Osteocyte (in vitro differentiated cells): Measurements from ENCODE around the gene PPP1R8. TPM values are rescaled to one million over a fixed set of nuclear protein-coding genes. Genes with fewer than 3 reads are reported as not detected.

Experiments
- DNase-seq: peaks from one replicate; pipeline ENCODE4 v3.0.0; 2021; ENCODE audit warnings: mixed read lengths; ENCODE audit not compliant: unreplicated experiment; ENCODE audit errors: extremely low spot score
- H3K27ac Mint-ChIP-seq: one replicate; pipeline ENCODE4 v1.8.0; 2021; ENCODE audit warnings: mild to moderate bottlenecking, mixed read lengths; ENCODE audit not compliant: unreplicated experiment
- H3K27me3 Mint-ChIP-seq: one replicate; pipeline ENCODE4 v1.8.0; 2021; ENCODE audit warnings: mixed read lengths; ENCODE audit not compliant: unreplicated experiment
- H3K36me3 Mint-ChIP-seq: one replicate; pipeline ENCODE4 v1.8.0; 2021; ENCODE audit warnings: mixed read lengths; ENCODE audit not compliant: unreplicated experiment
- H3K4me1 Mint-ChIP-seq: one replicate; pipeline ENCODE4 v1.8.0; 2021; ENCODE audit warnings: mixed read lengths; ENCODE audit not compliant: unreplicated experiment
- H3K4me3 Mint-ChIP-seq: one replicate; pipeline ENCODE4 v1.8.0; 2021; ENCODE audit warnings: mild to moderate bottlenecking, moderate library complexity, mixed read lengths; ENCODE audit not compliant: unreplicated experiment
- H3K9me3 Mint-ChIP-seq: one replicate; pipeline ENCODE4 v1.8.0; 2021; ENCODE audit warnings: mixed read lengths; ENCODE audit not compliant: unreplicated experiment
- long read RNA-seq: library from polyadenylated mRNA; unstranded; transcript quantifications from one replicate; pipeline ENCODE4 v2.0.0, GENCODE V29; 2021
- total RNA-seq: library from RNA; stranded (reverse); gene quantifications from 2 replicates; pipeline ENCODE4 v1.2.1, GENCODE V29; 2021
- TF ChIP-seq, protein P1 (sequence below): fragments of 200-600 bp; sonication (generic); IDR thresholded peaks from 2 replicates; pipeline ENCODE4 v1.5.0; 2021; ENCODE audit warnings: antibody characterized with exemption, mild to moderate bottlenecking, moderate library complexity

Gene PPP1R8
- total RNA-seq = 49.5 and 49.6 TPM in 2 replicates
- long read RNA-seq, transcript PPP1R8-202 (7 exons, 2,344 nt) = major isoform, 22 of 26 reads
- long read RNA-seq, partial matches to known transcripts = 2 of 26 reads
- long read RNA-seq, other reads (novel, unspliced or antisense) = 2 of 26 reads

DNA sequence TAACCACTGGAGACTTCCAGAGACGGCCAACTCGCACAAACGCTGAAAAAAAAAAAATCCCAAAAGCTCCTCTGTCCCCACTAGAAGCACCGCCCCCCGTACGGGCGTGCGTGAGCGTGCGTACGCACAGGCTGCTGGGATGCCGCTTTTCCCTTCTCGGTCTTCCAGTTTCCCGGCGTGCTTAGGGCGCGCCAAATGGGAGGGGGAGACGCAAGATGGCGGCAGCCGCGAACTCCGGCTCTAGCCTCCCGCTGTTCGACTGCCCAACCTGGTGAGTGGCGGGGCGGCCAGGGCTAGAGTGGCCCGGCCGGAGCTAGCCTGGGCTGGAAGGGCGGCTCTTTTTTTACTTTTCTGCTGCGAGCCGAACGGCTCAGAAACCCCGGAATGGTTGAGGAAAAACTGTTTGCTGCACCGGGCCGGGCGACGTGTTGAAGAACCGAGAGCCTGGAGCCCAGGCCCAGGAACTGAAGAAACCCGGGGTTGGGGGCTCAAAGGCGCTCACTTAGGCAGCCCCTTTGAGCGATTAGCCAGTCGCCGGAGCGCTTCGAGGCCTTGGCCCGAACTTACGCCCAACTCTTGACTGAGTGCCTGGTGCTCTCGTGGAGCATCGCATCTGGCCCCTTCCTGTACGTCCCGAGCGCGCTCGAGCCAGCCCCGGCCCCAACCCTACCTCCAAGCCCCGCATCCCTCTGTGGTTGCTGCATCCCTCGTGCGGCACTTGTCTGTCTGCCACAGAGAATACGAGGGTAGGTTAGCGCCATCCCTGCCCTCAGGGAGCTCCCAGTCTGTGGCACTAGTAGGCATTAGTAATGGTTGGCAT is at the start of gene PPP1R8:
Gene PPP1R8 (plus strand): TSS at position 162 of the 820 bp plus-strand sequence. CDS start 54 bp downstream, at position 216.
- TF ChIP-seq, protein P1, sequence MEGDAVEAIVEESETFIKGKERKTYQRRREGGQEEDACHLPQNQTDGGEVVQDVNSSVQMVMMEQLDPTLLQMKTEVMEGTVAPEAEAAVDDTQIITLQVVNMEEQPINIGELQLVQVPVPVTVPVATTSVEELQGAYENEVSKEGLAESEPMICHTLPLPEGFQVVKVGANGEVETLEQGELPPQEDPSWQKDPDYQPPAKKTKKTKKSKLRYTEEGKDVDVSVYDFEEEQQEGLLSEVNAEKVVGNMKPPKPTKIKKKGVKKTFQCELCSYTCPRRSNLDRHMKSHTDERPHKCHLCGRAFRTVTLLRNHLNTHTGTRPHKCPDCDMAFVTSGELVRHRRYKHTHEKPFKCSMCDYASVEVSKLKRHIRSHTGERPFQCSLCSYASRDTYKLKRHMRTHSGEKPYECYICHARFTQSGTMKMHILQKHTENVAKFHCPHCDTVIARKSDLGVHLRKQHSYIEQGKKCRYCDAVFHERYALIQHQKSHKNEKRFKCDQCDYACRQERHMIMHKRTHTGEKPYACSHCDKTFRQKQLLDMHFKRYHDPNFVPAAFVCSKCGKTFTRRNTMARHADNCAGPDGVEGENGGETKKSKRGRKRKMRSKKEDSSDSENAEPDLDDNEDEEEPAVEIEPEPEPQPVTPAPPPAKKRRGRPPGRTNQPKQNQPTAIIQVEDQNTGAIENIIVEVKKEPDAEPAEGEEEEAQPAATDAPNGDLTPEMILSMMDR = no peak
- DNase-seq = peak; percentile 97
- peaks cover 2% of the 10 kb centered on the region for H3K36me3 Mint-ChIP-seq
- H3K4me1 Mint-ChIP-seq = peaks cover 24% of the 10 kb centered on the region
- no peaks in the 10 kb centered on the region for H3K9me3 Mint-ChIP-seq
- peak within 1 kb of the TSS; percentile 93 for H3K4me3 Mint-ChIP-seq
- H3K27me3 Mint-ChIP-seq = no peaks in the 10 kb centered on the region
- peak within 1 kb of the TSS; percentile 98 for H3K27ac Mint-ChIP-seq

DNA sequence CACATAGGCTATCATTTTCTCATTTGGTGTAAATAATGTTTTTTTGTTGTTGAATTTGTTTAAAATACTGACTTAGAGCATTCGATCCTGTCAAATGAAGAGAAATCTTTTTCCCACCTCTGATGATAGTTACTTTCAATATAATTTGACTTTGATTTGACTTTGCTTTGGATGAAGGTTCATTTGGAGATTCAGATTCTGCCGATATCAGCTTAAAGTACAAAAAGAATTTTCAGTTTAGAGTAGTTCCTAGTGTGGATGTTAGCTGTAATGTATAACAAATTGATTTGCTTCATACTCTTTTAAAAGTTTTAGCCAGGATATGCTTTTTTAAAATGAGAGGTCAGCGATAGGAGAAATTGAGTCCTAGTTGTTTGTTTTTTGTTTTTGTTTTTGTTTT is 47.6 kb upstream of the PPP1R8 start:
- Mint-ChIP-seq H3K4me1 (peaks cover 7% of the 10 kb centered on the region), H3K9me3 (no peaks in the 10 kb centered on the region), H3K27ac (peak overlapping the region; percentile 50), H3K36me3 (peaks cover 4% of the 10 kb centered on the region), H3K4me3 (no peak overlapping the region), H3K27me3 (no peaks in the 10 kb centered on the region)
- DNase-seq = no peak
- TF ChIP-seq, protein P1 = no peak

DNA sequence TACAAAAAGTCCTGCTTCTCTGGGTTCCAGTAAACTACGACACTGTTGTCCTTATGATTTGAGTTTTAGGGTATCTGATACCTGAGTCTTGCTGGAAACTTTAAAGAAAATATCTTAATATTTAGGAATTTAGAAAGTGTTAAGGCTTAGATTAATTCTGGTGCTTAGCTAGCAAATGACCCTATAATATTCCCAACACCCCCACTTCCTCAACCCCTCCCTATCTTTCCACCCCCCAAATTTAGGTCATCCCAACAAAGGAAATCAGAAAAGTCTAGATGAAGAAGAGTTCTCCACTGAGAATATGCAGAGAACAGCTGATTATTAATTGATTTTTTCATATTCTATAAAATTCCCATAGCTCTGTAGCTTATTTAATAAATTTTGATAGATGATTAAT is 45.9 kb upstream of the PPP1R8 start:
- Mint-ChIP-seq H3K9me3 (no peaks in the 10 kb centered on the region), H3K36me3 (peaks cover 8% of the 10 kb centered on the region), H3K4me1 (peaks cover 11% of the 10 kb centered on the region), H3K4me3 (no peak overlapping the region), H3K27ac (no peak overlapping the region), H3K27me3 (no peaks in the 10 kb centered on the region)
- DNase-seq = no peak
- TF ChIP-seq, protein P1 = no peak

DNA sequence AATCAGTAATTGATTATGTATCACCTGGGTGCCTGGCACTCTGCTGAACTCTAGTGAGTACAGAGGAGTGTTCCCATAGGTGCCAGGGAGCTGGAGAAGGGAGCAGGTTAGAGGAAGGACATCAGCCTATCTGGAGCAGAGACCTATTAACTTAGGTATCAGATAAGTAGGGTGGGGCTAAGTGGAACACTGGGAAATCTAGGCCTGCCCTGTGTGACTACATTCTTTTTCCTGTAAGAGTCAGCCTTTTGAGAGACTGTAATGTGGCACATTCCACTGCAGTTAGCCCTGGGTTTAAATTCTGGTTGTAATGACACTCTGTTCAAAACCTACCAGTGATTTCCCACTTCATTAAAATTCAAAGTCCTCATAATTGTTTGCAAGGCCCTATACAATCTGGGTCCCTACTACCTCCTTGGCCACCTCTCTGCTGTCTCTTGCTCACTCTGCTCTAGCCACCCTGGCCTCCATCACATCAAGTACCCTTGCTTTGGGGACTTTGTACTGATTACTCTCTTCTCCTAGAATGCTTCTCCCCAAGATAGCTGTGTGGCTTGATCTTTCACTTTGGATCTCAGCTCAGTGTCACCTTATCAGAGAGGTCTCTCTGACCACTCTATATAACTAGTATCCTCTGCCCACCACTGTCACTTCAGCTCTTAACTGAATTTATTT is 44.7 kb upstream of the PPP1R8 start:
- TF ChIP-seq, protein P1 = no peak
- Mint-ChIP-seq H3K9me3 (no peaks in the 10 kb centered on the region), H3K4me1 (peaks cover 11% of the 10 kb centered on the region), H3K27me3 (no peaks in the 10 kb centered on the region), H3K27ac (no peak overlapping the region), H3K4me3 (no peak overlapping the region), H3K36me3 (peaks cover 13% of the 10 kb centered on the region)
- no peak for DNase-seq

DNA sequence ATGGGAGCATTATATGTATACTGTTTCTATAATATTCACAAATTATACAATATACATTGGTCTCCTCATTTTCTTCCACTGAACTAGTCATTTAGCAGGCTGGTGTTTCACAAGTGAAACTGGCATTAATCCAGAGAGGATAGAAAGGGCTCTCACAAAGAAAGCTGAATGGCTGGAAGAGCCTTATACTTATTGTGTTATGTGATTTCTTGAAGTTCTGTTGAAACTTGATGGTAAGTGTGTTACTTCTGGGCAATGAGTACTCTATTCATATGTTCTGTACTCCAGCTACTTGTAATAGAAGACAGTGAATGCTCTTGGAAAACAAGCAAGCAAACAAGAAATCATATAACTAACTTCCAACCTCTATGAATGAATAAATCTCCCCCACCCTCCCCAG is 42.7 kb upstream of the PPP1R8 start:
- no peaks in the 10 kb centered on the region for H3K9me3 Mint-ChIP-seq
- H3K36me3 Mint-ChIP-seq = peaks cover 17% of the 10 kb centered on the region
- DNase-seq = no peak
- H3K4me1 Mint-ChIP-seq = peaks cover 11% of the 10 kb centered on the region
- peak overlapping the region; percentile 3 for H3K27ac Mint-ChIP-seq
- no peaks in the 10 kb centered on the region for H3K27me3 Mint-ChIP-seq
- TF ChIP-seq, protein P1 = no peak
- H3K4me3 Mint-ChIP-seq = no peak overlapping the region
